Transverse colon (tissue), 3 donors: ENCODE results near the gene ERG.

Source experiments
- EP300 ChIP-seq: sonication (generic); formaldehyde crosslinking; IDR thresholded peaks from one replicate; pipeline ENCODE4 v1.6.1; 2017; ENCODE audit warnings: antibody characterized with exemption, low read depth
- POLR2A ChIP-seq: fragments of 450-650 bp; IDR thresholded peaks from one replicate; pipeline ENCODE4 v1.6.1; 2016; ENCODE audit warnings: antibody characterized with exemption, mild to moderate bottlenecking, moderate library complexity
- TF ChIP-seq, protein P1 (sequence below), 5 experiments: fragments of 200-600 bp in 3 of 5; fragments of 450-650 bp in 2 of 5; sonication (generic) in 3 of 5; IDR thresholded peaks; 1 replicate in 2 of 5; 2 replicates in 3 of 5; pipeline ENCODE4 v1.5.1; 2016 to 2017; ENCODE audit warnings: antibody characterized with exemption in 5 of 5, inconsistent platforms in 3 of 5, mild to moderate bottlenecking in 2 of 5, moderate library complexity in 1 of 5

DNA sequence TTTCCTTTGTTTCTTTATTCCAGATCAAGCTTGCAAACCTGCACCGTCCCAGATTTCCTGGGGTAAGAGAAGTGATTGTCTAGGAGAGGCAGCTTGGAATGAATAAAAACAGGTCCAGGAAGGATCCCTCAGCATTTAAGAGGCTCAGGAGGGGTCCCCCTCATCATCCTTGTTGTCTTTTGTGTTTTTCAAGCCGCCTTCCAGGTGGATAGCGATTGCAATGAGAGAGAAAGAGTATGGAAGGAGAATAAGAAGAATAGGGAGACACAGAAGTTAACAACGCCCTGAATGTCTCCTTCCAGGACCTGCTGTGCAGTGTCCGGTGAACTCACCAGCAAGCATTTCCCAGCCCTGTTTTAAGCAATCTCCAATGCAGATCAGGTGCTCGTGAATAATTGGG lies 8.5 kb downstream of the ERG start:
- no peak for TF ChIP-seq POLR2A
- TF ChIP-seq, protein P1, sequence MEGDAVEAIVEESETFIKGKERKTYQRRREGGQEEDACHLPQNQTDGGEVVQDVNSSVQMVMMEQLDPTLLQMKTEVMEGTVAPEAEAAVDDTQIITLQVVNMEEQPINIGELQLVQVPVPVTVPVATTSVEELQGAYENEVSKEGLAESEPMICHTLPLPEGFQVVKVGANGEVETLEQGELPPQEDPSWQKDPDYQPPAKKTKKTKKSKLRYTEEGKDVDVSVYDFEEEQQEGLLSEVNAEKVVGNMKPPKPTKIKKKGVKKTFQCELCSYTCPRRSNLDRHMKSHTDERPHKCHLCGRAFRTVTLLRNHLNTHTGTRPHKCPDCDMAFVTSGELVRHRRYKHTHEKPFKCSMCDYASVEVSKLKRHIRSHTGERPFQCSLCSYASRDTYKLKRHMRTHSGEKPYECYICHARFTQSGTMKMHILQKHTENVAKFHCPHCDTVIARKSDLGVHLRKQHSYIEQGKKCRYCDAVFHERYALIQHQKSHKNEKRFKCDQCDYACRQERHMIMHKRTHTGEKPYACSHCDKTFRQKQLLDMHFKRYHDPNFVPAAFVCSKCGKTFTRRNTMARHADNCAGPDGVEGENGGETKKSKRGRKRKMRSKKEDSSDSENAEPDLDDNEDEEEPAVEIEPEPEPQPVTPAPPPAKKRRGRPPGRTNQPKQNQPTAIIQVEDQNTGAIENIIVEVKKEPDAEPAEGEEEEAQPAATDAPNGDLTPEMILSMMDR (IDR thresholded peaks at IDR 0.05), result no peak
- no peak for TF ChIP-seq EP300
